ENCODE results near the gene TPSB2.
A peak's percentile ranks its signal among the peaks of the same experiment; 100 is the strongest.
"Not testable (repeated sequence)": the region's sequence is repeated elsewhere in the genome, so short reads cannot be mapped to it uniquely, and the experiment has no call there.

Gene TPSB2

GRCh38 chr16:1199347-1200013 is 30.5 kb downstream of the TPSB2 start:
- TF ChIP-seq, protein P1, sequence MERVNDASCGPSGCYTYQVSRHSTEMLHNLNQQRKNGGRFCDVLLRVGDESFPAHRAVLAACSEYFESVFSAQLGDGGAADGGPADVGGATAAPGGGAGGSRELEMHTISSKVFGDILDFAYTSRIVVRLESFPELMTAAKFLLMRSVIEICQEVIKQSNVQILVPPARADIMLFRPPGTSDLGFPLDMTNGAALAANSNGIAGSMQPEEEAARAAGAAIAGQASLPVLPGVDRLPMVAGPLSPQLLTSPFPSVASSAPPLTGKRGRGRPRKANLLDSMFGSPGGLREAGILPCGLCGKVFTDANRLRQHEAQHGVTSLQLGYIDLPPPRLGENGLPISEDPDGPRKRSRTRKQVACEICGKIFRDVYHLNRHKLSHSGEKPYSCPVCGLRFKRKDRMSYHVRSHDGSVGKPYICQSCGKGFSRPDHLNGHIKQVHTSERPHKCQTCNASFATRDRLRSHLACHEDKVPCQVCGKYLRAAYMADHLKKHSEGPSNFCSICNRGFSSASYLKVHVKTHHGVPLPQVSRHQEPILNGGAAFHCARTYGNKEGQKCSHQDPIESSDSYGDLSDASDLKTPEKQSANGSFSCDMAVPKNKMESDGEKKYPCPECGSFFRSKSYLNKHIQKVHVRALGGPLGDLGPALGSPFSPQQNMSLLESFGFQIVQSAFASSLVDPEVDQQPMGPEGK (tag by site-specific recombination; IDR thresholded peaks at IDR 0.05) = peak; percentile 59; the same call in 1 of the 2 replicates
- TF ChIP-seq ZNF24 (tag by site-specific recombination; IDR thresholded peaks at IDR 0.05) = no peak
- TF ChIP-seq ZBTB7A (tag by site-specific recombination; IDR thresholded peaks at IDR 0.05; ENCODE audit: low read depth) = peak; percentile 73; the same call in 1 of the 2 replicates
- peak; percentile 47 for TF ChIP-seq KLF8 (tag by site-specific recombination; IDR thresholded peaks at IDR 0.05)
- no peak for TF ChIP-seq ZNF155 (tag by site-specific recombination; IDR thresholded peaks at IDR 0.05)
- TF ChIP-seq ZBTB17 (tag by site-specific recombination; IDR thresholded peaks at IDR 0.05) = no peak
- TF ChIP-seq, protein P2, sequence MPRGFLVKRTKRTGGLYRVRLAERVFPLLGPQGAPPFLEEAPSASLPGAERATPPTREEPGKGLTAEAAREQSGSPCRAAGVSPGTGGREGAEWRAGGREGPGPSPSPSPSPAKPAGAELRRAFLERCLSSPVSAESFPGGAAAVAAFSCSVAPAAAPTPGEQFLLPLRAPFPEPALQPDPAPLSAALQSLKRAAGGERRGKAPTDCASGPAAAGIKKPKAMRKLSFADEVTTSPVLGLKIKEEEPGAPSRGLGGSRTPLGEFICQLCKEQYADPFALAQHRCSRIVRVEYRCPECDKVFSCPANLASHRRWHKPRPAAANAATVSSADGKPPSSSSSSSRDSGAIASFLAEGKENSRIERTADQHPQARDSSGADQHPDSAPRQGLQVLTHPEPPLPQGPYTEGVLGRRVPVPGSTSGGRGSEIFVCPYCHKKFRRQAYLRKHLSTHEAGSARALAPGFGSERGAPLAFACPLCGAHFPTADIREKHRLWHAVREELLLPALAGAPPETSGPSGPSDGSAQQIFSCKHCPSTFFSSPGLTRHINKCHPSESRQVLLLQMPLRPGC (tag by site-specific recombination; IDR thresholded peaks at IDR 0.05) = no peak
- TF ChIP-seq ZNF600 (tag by site-specific recombination; IDR thresholded peaks at IDR 0.05) = peak; percentile 70
- TF ChIP-seq, protein P3, sequence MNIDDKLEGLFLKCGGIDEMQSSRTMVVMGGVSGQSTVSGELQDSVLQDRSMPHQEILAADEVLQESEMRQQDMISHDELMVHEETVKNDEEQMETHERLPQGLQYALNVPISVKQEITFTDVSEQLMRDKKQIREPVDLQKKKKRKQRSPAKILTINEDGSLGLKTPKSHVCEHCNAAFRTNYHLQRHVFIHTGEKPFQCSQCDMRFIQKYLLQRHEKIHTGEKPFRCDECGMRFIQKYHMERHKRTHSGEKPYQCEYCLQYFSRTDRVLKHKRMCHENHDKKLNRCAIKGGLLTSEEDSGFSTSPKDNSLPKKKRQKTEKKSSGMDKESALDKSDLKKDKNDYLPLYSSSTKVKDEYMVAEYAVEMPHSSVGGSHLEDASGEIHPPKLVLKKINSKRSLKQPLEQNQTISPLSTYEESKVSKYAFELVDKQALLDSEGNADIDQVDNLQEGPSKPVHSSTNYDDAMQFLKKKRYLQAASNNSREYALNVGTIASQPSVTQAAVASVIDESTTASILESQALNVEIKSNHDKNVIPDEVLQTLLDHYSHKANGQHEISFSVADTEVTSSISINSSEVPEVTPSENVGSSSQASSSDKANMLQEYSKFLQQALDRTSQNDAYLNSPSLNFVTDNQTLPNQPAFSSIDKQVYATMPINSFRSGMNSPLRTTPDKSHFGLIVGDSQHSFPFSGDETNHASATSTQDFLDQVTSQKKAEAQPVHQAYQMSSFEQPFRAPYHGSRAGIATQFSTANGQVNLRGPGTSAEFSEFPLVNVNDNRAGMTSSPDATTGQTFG (tag by site-specific recombination; IDR thresholded peaks at IDR 0.05; ENCODE audit: borderline replicate concordance) = no peak
- peak; percentile 73 for TF ChIP-seq ZNF341 (tag by site-specific recombination; IDR thresholded peaks at IDR 0.05; ENCODE audit: low read depth)
- TF ChIP-seq, protein P4, sequence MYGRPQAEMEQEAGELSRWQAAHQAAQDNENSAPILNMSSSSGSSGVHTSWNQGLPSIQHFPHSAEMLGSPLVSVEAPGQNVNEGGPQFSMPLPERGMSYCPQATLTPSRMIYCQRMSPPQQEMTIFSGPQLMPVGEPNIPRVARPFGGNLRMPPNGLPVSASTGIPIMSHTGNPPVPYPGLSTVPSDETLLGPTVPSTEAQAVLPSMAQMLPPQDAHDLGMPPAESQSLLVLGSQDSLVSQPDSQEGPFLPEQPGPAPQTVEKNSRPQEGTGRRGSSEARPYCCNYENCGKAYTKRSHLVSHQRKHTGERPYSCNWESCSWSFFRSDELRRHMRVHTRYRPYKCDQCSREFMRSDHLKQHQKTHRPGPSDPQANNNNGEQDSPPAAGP (tag by site-specific recombination; IDR thresholded peaks at IDR 0.05) = 0 out of 2 replicates have a peak, but pooled peaks have one; percentile 18
- TF ChIP-seq HOXD13 (CRISPR knock-in tag; IDR thresholded peaks at IDR 0.05; ENCODE audit: borderline replicate concordance) = no peak
- 0 out of 2 replicates have a peak, but pooled peaks have one; percentile 35 for TF ChIP-seq ZIC2 (tag by site-specific recombination; IDR thresholded peaks at IDR 0.05)
- TF ChIP-seq ZNF394 (tag by site-specific recombination; IDR thresholded peaks at IDR 0.05; ENCODE audit: borderline replicate concordance) = no peak
- ChIA-PET CTCF (no interaction called here), POLR2A (no interaction called here)
- peaks cover 3% of the 10 kb centered on the region; the same call in 1 of the 2 replicates for H3K4me1 ChIP-seq (ENCODE audit: control insufficient read depth, insufficient read depth, low read length)
- H3K36me3 ChIP-seq (ENCODE audit: control insufficient read depth in 2 of 2, insufficient read depth in 1 of 2, low read length in 2 of 2) = no peaks in the 10 kb centered on the region
- H3K9me3 ChIP-seq (ENCODE audit: control insufficient read depth, insufficient read depth, low read depth, low read length) = no peaks in the 10 kb centered on the region
- H3K27ac ChIP-seq (ENCODE audit: extremely low read depth, low read depth, low read length) = no peak overlapping the region
- H3K4me3 ChIP-seq (ENCODE audit: low read depth, low read length) = no peak overlapping the region

GRCh38 chr16:1198671-1199346 is 31.2 kb downstream of the TPSB2 start:
- H3K36me3 ChIP-seq (ENCODE audit: control insufficient read depth in 2 of 2, insufficient read depth in 1 of 2, low read length in 2 of 2); POLR2A ChIA-PET; H3K27ac ChIP-seq (ENCODE audit: extremely low read depth, low read depth, low read length); H3K4me3 ChIP-seq (ENCODE audit: low read depth, low read length); H3K4me1 ChIP-seq (ENCODE audit: control insufficient read depth, insufficient read depth, low read length); H3K9me3 ChIP-seq (ENCODE audit: control insufficient read depth, insufficient read depth, low read depth, low read length); CTCF ChIA-PET: not testable (repeated sequence)
- TF ChIP-seq KLF1 (tag by site-specific recombination; IDR thresholded peaks at IDR 0.05) (peak; percentile 52), SP2 (tag by site-specific recombination; IDR thresholded peaks at IDR 0.05) (peak; percentile 36), KLF8 (tag by site-specific recombination; IDR thresholded peaks at IDR 0.05) (peak; percentile 93), SP3 (tag by site-specific recombination; IDR thresholded peaks at IDR 0.05) (peak; percentile 53; the same call in 1 of the 2 replicates), ZNF600 (tag by site-specific recombination; IDR thresholded peaks at IDR 0.05) (0 out of 2 replicates have a peak, but pooled peaks have one; percentile 5)
- TF ChIP-seq, protein P5, sequence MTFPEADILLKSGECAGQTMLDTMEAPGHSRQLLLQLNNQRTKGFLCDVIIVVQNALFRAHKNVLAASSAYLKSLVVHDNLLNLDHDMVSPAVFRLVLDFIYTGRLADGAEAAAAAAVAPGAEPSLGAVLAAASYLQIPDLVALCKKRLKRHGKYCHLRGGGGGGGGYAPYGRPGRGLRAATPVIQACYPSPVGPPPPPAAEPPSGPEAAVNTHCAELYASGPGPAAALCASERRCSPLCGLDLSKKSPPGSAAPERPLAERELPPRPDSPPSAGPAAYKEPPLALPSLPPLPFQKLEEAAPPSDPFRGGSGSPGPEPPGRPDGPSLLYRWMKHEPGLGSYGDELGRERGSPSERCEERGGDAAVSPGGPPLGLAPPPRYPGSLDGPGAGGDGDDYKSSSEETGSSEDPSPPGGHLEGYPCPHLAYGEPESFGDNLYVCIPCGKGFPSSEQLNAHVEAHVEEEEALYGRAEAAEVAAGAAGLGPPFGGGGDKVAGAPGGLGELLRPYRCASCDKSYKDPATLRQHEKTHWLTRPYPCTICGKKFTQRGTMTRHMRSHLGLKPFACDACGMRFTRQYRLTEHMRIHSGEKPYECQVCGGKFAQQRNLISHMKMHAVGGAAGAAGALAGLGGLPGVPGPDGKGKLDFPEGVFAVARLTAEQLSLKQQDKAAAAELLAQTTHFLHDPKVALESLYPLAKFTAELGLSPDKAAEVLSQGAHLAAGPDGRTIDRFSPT (tag by site-specific recombination; IDR thresholded peaks at IDR 0.05) = peak; percentile 67
